Type B pancreatic cell (in vitro differentiated cells): ENCODE measurements around the gene LIN54. TPM values are rescaled to one million over a fixed set of nuclear protein-coding genes. Genes with fewer than 3 reads are reported as not detected.

Experiments
- DNase-seq: peaks from one replicate; pipeline ENCODE4 v3.0.0; 2021; ENCODE audit warnings: mixed read lengths; ENCODE audit not compliant: unreplicated experiment; ENCODE audit errors: extremely low spot score
- H3K27ac Mint-ChIP-seq: 2 replicates; pipeline ENCODE4 v1.8.0; 2021; ENCODE audit warnings: mild to moderate bottlenecking, mixed read lengths
- H3K27me3 Mint-ChIP-seq: 2 replicates; pipeline ENCODE4 v1.8.0; 2021; ENCODE audit warnings: mixed read lengths
- H3K36me3 Mint-ChIP-seq: 2 replicates; pipeline ENCODE4 v1.8.0; 2021; ENCODE audit warnings: mixed read lengths
- H3K4me1 Mint-ChIP-seq: one replicate; pipeline ENCODE4 v1.8.0; 2021; ENCODE audit warnings: mixed read lengths; ENCODE audit not compliant: unreplicated experiment
- H3K4me3 Mint-ChIP-seq: 2 replicates; pipeline ENCODE4 v1.8.0; 2021; ENCODE audit warnings: mild to moderate bottlenecking, mixed read lengths
- H3K9me3 Mint-ChIP-seq: 2 replicates; pipeline ENCODE4 v1.8.0; 2021; ENCODE audit warnings: mixed read lengths
- total RNA-seq: library from RNA; stranded (reverse); gene quantifications from 2 replicates; pipeline ENCODE4 v1.2.1, GENCODE V29; 2021; ENCODE audit warnings: low replicate concordance
- TF ChIP-seq, protein P1 (sequence below): fragments of 200-600 bp; sonication (generic); conservative IDR thresholded peaks from 2 replicates; pipeline ENCODE4 v1.5.0; 2021; ENCODE audit warnings: antibody characterized with exemption, mild to moderate bottlenecking

LIN54 gene
- total RNA-seq, 1 donor from 2014 or later, result 17.5 TPM

DNA sequence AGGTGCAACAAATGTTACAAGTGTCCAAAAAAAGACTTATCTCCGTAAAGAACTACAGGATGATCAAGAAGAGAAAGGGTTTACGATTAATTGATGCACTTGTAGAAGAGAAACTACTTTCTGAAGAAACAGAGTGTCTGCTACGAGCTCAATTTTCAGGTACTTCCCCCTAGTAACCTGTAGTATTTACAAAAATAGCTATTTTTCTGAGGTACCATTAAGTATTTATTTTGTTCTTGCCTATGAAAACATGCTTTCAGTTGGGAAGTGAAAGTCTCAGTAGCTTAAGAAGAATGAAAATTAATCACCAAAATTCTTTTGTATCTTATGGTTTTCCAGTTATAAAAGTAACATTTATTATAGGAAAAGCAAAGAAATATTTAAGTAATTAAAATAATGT, 104.2 kb downstream of the LIN54 start:
- Mint-ChIP-seq H3K27me3 (no peaks in the 10 kb centered on the region), H3K27ac (no peak overlapping the region), H3K36me3 (no peaks in the 10 kb centered on the region), H3K4me1 (no peaks in the 10 kb centered on the region), H3K4me3 (no peak overlapping the region), H3K9me3 (no peaks in the 10 kb centered on the region)
- TF ChIP-seq, protein P1, sequence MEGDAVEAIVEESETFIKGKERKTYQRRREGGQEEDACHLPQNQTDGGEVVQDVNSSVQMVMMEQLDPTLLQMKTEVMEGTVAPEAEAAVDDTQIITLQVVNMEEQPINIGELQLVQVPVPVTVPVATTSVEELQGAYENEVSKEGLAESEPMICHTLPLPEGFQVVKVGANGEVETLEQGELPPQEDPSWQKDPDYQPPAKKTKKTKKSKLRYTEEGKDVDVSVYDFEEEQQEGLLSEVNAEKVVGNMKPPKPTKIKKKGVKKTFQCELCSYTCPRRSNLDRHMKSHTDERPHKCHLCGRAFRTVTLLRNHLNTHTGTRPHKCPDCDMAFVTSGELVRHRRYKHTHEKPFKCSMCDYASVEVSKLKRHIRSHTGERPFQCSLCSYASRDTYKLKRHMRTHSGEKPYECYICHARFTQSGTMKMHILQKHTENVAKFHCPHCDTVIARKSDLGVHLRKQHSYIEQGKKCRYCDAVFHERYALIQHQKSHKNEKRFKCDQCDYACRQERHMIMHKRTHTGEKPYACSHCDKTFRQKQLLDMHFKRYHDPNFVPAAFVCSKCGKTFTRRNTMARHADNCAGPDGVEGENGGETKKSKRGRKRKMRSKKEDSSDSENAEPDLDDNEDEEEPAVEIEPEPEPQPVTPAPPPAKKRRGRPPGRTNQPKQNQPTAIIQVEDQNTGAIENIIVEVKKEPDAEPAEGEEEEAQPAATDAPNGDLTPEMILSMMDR, result no peak
- DNase-seq, result no peak

DNA sequence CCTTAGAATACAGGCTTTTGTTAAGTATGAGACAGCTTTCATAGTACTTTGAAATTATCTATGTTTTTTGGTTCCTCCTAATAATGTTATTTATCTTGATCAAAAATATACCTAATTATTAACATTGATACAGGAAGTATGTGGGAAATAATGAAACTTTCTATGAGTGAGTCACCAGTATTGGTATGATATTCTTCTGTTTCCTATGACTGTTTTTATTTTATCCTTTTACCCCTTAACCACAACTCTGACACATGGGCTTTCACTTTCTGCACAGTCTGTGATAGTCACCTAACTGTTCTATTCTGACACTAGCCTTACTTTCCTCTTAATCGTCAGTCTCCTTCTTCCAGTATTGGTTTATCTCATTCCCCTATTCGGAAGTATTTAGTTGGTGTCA, 105.4 kb downstream of the LIN54 start:
- Mint-ChIP-seq H3K27ac (no peak overlapping the region), H3K27me3 (no peaks in the 10 kb centered on the region), H3K36me3 (no peaks in the 10 kb centered on the region), H3K9me3 (no peaks in the 10 kb centered on the region), H3K4me1 (no peaks in the 10 kb centered on the region), H3K4me3 (no peak overlapping the region)
- DNase-seq, result no peak
- TF ChIP-seq, protein P1, result no peak

DNA sequence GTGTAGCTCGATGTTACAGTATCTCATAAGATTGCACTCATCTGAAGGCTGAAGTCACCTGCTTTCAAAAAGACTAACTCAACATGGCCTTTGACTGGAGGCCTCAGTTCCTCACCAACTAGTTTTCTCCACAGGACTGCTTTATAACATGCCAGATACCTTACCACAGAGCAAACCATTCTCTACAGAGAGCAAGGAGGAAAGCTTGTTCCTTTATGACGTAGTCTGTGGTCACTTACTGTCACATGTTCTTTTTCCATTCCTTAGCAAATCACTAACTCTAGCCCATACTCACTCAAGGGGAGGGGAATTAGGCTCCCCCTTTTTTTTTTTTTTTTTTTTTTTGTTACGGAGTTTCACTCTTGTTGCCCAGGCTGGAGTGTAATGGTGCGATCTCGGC, 106.9 kb downstream of the LIN54 start:
- Mint-ChIP-seq H3K27me3 (no peaks in the 10 kb centered on the region), H3K9me3 (no peaks in the 10 kb centered on the region), H3K4me3 (peak overlapping the region; percentile 38), H3K36me3 (peaks cover 3% of the 10 kb centered on the region), H3K27ac (no peak overlapping the region), H3K4me1 (no peaks in the 10 kb centered on the region)
- TF ChIP-seq, protein P1, result no peak
- no peak for DNase-seq

DNA sequence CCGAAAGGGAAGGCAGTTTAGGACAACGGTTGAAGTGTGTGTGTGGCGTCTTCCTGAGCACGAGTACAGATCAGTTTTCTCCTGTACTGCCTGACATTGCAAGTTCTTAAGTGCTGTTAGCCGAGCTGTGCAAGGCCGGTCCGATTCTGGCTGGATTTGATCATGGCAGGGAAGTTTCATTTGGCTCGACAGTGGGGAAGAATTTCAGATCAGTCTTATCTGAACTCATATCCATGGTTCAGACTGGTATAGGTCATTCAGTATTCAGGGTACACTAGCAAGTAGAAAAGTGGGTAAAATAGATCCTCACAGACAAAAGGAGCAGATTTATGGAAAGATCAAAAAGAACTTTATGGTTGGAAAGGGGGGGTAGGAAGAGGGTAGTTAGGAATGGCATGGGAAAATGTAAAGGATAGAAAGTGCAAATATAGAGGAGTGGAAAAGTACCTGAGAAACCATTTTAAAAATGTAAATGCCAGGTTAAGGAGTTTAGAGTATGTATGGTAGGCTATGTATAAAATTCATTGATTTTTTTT, 109.4 kb downstream of the LIN54 start:
- H3K9me3 Mint-ChIP-seq, result no peaks in the 10 kb centered on the region
- H3K27ac Mint-ChIP-seq, result no peak overlapping the region
- TF ChIP-seq, protein P1, result no peak
- H3K36me3 Mint-ChIP-seq, result peaks cover 9% of the 10 kb centered on the region
- H3K4me1 Mint-ChIP-seq, result peaks cover 6% of the 10 kb centered on the region
- no peak for DNase-seq
- no peaks in the 10 kb centered on the region for H3K27me3 Mint-ChIP-seq
- H3K4me3 Mint-ChIP-seq, result no peak overlapping the region

DNA sequence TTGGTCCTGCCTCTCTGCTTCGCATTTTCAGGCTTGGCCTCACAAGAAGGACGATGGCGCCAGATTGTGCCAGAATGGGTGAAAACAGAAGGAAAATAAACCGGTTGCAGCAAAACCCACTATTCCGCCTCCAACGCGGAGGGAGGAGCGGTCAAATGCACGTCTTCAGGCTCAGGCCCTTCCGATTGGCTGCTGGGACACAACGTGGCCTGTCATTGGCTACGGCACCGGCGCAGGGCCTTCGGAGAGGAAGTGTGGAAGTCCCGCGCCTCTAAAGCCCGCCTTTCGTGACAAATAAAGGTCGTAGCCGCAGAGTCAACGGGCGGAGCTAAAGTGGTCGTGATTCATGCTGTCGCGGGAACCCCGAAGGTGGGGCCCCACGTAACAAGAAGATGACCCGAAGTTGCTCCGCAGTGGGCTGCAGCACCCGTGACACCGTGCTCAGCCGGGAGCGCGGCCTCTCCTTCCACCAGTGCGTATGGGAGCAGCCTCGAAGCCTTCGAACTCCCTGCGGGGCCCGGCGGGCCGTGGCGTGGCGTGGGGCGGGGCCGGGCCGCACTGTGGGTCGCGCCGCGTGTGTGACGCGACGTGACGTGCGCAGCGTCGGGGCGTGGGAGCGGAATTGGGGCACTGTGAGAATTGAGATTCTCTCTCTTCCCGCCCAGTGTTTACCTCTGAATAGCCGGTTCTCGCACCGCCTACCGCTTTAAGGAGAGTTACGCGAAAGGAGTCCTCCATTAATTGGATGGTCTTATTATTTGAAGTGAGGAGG, 110.0 kb downstream of the LIN54 start, which contains the start of gene THAP9:
Gene THAP9 (plus strand): TSS at position 325 of the 772 bp plus-strand sequence. CDS start 68 bp downstream, at position 393.
- Mint-ChIP-seq H3K4me3 (no peak within 1 kb of the TSS), H3K36me3 (peaks cover 11% of the 10 kb centered on the region), H3K4me1 (peaks cover 6% of the 10 kb centered on the region), H3K27ac (no peak within 1 kb of the TSS), H3K9me3 (no peaks in the 10 kb centered on the region), H3K27me3 (no peaks in the 10 kb centered on the region)
- DNase-seq, result peak; percentile 96
- TF ChIP-seq, protein P1, result no peak
